Lung (tissue), 12 donors: ENCODE measurements around the gene DAAM2. TPM values are rescaled to one million over a fixed set of nuclear protein-coding genes. Genes with fewer than 3 reads are reported as not detected.
A peak's percentile ranks its signal among the peaks of the same experiment; 100 is the strongest.

ENCODE experiments used
- ATAC-seq: fragments of 200-7000 bp; cut with Tn5 transposase; one replicate; pipeline ENCODE4 v1.9.1; 2020; ENCODE audit warnings: moderate number of reproducible peaks; ENCODE audit not compliant: insufficient read depth, low FRiP score
- DNase-seq, 3 donors: peaks; one replicate each; pipeline ENCODE4 v3.0.0-alpha.2; 2013 to 2017
- H3K27ac ChIP-seq, 2 donors: one replicate each; pipeline ENCODE4 v1.5.1; 2013; ENCODE audit warnings: mild to moderate bottlenecking in 2 of 2, moderate library complexity in 2 of 2, control low read depth in 1 of 2, inconsistent platforms in 1 of 2, low read depth in 1 of 2, low read length in 1 of 2
- H3K27me3 ChIP-seq, 3 donors: one replicate each; pipeline ENCODE4 v1.5.1; 2013; ENCODE audit warnings: low read length in 2 of 3; ENCODE audit not compliant: control insufficient read depth in 3 of 3, insufficient read depth in 3 of 3
- H3K36me3 ChIP-seq, 4 donors: one replicate each; pipeline ENCODE4 v1.5.1; 2013; ENCODE audit warnings: low read length in 4 of 4, mild to moderate bottlenecking in 1 of 4, moderate library complexity in 1 of 4; ENCODE audit not compliant: control insufficient read depth in 4 of 4, insufficient read depth in 4 of 4
- H3K4me1 ChIP-seq, 5 donors: one replicate each; pipeline ENCODE4 v1.5.1; 2013; ENCODE audit warnings: low read length in 5 of 5, mild to moderate bottlenecking in 2 of 5, moderate library complexity in 1 of 5; ENCODE audit not compliant: control insufficient read depth in 5 of 5, insufficient read depth in 5 of 5
- H3K4me3 ChIP-seq: one replicate; pipeline ENCODE4 v1.5.1; 2013; ENCODE audit warnings: mild to moderate bottlenecking, control low read depth, moderate library complexity
- H3K9ac ChIP-seq, 2 donors: one replicate each; pipeline ENCODE4 v1.5.1; 2013; ENCODE audit warnings: low read length in 2 of 2, control low read depth in 1 of 2; ENCODE audit not compliant: insufficient read depth in 1 of 2
- H3K9me3 ChIP-seq, 4 donors: one replicate each; pipeline ENCODE4 v1.5.1; 2013; ENCODE audit warnings: low read length in 3 of 4, mild to moderate bottlenecking in 1 of 4, moderate library complexity in 1 of 4; ENCODE audit not compliant: control insufficient read depth in 4 of 4, insufficient read depth in 3 of 4
- CTCF ChIP-seq: IDR thresholded peaks from 2 replicates; pipeline ENCODE4 v1.5.1; 2012; ENCODE audit warnings: mild to moderate bottlenecking; ENCODE audit errors: control extremely low read depth, extremely low read depth
- WGBS, 2 donors: extraction: QIAGEN DNeasy Blood & Tissue Kit; methylation state at CpG; one replicate each; pipeline ENCODE4 v1.1.7; 2013; 5-methylcytosine and 5-hydroxymethylcytosine counted together
- polyA plus RNA-seq, 2 donors: library from polyadenylated mRNA; stranded (reverse); fragments of 200-250 nt; gene quantifications; one replicate each; pipeline ENCODE4 v1.2.1, GENCODE V29; 2013
- total RNA-seq, 2 donors: library from RNA; depleted of rRNA in 1 of 2; stranded (reverse); fragments of >200 nt in 1 of 2; gene quantifications; one replicate each; pipeline ENCODE4 v1.2.1, GENCODE V29; 2014 to 2021
- donor health status: control.
- donor health status: control.
- donor health status: Bipolar disorder and iron deficiency.
- donor health status: healthy.
- donor health status: DM: yes; HTN: yes; CAD: no.

The DAAM2 gene
- total and polyA plus RNA-seq, 4 donors, result 13.6 to 43.0 (median 28.5) TPM

GRCh38 chr6:39855356-39855995, 63.3 kb downstream of the DAAM2 start:
- no peak overlapping the region for H3K9ac ChIP-seq
- H3K27ac ChIP-seq, result peak overlapping the region in 1 of 2 donors; percentile 20
- no peak for DNase-seq

GRCh38 chr6:39859025-39859424, 66.8 kb downstream of the DAAM2 start:
- Histone ChIP-seq H3K27me3 (no peaks in the 10 kb centered on the region), H3K36me3 (peaks cover 0 to 33% (median 11%) of the 10 kb centered on the region in 4 donors), H3K27ac (no peak overlapping the region), H3K9ac (no peak overlapping the region), H3K4me1 (no peaks in the 10 kb centered on the region), H3K4me3 (no peak overlapping the region), H3K9me3 (no peaks in the 10 kb centered on the region)
- peak; percentile 66 for ATAC-seq
- TF ChIP-seq CTCF, result no peak
- no peak for DNase-seq
- 70 to 86% methylated on average over 2 of the region's 2 CpGs for WGBS, 2 donors

More at GRCh38 chr6:39855356-39855995, 63.3 kb downstream of the DAAM2 start:
- Histone ChIP-seq H3K4me1 (peaks cover 0 to 3% (median 0%) of the 10 kb centered on the region in 5 donors), H3K36me3 (peaks cover 0 to 14% (median 7%) of the 10 kb centered on the region in 4 donors), H3K4me3 (no peak overlapping the region), H3K9me3 (no peaks in the 10 kb centered on the region), H3K27me3 (no peaks in the 10 kb centered on the region)
- TF ChIP-seq CTCF, result no peak
- 82 to 92% methylated on average over 7 of the region's 7 CpGs for WGBS, 2 donors
- no peak for ATAC-seq

GRCh38 chr6:39861663-39862062, 69.5 kb downstream of the DAAM2 start:
- Histone ChIP-seq H3K9ac (no peak overlapping the region), H3K4me3 (no peak overlapping the region), H3K9me3 (no peaks in the 10 kb centered on the region), H3K36me3 (peaks cover 0 to 29% (median 11%) of the 10 kb centered on the region in 4 donors), H3K27ac (no peak overlapping the region), H3K4me1 (no peaks in the 10 kb centered on the region), H3K27me3 (no peaks in the 10 kb centered on the region)
- no peak for TF ChIP-seq CTCF
- 66 to 67% methylated on average over 3 of the region's 3 CpGs for WGBS, 2 donors
- ATAC-seq (no peak), DNase-seq (no peak)
